ENCODE data around the gene MRPS7.
"Not testable (repeated sequence)": the region's sequence is repeated elsewhere in the genome, so short reads cannot be mapped to it uniquely, and the experiment has no call there.

The MRPS7 gene

DNA sequence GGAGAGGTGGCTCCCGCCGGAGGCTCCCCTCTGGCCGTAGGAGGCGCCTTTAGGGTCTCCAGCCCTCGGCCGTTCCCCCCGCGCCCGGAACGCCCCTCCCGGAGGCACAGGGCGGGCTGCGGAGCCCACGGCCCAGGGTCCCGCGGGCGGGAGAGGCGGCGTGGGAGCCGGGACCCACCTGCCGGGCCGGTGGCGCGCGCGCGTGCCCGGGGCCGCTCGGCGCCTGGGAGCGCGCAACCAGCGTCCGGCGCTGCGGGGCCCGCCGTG, 9.2 kb downstream of the MRPS7 start, which contains the start of gene MIF4GD:
TSS of gene MIF4GD (minus strand) at position 266 of the 267 bp plus-strand sequence. CDS start 1,036 bp downstream, outside the sequence.
- in situ Hi-C loops (cut with MboI; ENCODE audit: low sequenced_read_pairs, unreplicated experiment) = loop anchor here (5.0 kb wide), 1 partner anchor 141 kb away; no protein-coding TSS in a partner anchor
- DNase-seq (ENCODE audit: low spot score) = no peak
- TF ChIP-seq, protein P1, sequence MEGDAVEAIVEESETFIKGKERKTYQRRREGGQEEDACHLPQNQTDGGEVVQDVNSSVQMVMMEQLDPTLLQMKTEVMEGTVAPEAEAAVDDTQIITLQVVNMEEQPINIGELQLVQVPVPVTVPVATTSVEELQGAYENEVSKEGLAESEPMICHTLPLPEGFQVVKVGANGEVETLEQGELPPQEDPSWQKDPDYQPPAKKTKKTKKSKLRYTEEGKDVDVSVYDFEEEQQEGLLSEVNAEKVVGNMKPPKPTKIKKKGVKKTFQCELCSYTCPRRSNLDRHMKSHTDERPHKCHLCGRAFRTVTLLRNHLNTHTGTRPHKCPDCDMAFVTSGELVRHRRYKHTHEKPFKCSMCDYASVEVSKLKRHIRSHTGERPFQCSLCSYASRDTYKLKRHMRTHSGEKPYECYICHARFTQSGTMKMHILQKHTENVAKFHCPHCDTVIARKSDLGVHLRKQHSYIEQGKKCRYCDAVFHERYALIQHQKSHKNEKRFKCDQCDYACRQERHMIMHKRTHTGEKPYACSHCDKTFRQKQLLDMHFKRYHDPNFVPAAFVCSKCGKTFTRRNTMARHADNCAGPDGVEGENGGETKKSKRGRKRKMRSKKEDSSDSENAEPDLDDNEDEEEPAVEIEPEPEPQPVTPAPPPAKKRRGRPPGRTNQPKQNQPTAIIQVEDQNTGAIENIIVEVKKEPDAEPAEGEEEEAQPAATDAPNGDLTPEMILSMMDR (IDR thresholded peaks at IDR 0.05; ENCODE audit: borderline replicate concordance, control extremely low read depth, extremely low read depth, insufficient read depth, missing control alignments) = no peak

DNA sequence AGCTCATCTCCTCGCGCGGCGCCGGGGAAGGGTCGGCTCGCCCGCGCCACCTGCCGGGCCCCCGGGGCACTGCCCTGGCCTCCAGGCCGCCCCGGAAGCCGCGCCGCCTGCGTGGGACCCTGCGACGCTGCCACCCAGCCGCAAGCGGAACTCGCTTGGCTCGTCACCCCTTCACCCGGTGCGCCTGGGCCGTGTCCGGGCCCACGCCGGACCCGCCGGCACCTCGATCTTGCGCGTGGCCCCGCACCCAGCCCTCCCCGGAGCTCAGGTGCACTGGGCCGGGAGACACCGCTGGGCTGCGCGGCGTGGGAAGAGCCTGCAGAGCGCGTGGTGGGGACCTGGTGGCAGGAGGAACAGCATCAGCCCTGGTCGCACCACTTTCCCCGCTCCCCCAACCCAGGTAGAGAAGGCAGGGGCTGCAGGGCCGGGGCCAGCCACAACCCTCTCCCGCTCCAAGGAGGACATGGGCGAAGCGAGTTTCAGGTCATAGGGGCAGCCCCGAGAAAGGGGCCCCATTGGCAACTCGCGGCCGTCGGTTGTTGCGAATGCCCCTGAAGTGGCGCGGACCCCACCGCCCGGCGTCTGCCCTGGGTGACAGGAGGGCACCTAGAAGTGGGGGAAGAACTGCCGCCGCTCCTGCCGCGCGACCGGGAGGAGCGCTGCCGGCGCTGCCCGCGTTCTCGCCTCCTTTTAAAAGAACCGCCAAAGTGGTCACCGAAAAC, 9.7 kb downstream of the MRPS7 start:
- DNase-seq (ENCODE audit: low spot score) = peak; percentile 97
- TF ChIP-seq, protein P1 (IDR thresholded peaks at IDR 0.05; ENCODE audit: borderline replicate concordance, control extremely low read depth, extremely low read depth, insufficient read depth, missing control alignments) = peak; percentile 98
- in situ Hi-C loops (cut with MboI; ENCODE audit: low sequenced_read_pairs, unreplicated experiment) = loop anchor here (5.0 kb wide), 1 partner anchor 141 kb away; no protein-coding TSS in a partner anchor

DNA sequence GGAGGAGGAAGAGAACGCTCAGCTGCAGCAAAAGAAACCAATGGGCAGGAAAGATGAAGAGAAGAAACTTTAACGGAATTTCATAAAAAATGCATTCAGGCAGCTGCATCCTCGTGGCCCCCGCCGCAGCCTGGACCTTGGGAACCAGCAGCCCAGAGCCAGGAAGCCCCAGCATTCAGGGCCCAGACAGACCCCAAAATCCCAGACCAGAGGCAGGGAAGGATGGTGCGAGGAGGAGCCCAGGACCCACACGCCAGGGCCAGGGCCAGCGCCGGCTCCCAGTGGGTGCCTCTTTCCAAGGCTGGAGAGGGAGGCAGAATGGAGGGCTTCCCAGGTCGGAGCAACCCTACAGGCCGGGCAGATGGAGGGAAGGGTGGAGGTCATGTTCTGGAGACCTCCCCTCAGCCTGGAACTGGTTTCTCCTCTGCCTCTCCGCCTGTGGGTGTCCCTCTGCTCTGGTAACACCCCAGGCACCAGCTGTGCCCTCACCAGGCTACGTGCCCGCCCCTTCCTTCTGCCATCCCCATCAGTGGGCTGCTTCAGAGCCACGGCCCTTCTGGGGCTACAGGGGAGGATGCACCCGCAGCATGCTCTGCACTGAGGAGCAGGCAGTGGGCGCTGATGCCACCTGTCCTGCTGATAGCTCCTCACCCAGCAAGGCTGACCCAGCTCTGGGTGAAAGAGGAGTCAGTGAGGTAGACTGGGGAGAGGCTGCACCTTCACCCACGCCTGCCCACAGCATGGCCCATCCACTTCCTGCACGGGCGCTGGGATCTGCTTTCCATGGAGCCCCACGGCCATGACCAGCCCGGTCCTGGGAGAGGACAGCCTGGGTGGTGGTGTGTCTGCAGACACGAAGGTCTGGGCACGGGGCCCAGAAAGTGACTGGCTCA, 10.5 kb downstream of the MRPS7 start:
- TF ChIP-seq, protein P1 (IDR thresholded peaks at IDR 0.05; ENCODE audit: borderline replicate concordance, control extremely low read depth, extremely low read depth, insufficient read depth, missing control alignments) = no peak
- in situ Hi-C loops (cut with MboI; ENCODE audit: low sequenced_read_pairs, unreplicated experiment) = loop anchor here (5.0 kb wide), 1 partner anchor 140 kb away; no protein-coding TSS in a partner anchor
- no peak for DNase-seq (ENCODE audit: low spot score)

DNA sequence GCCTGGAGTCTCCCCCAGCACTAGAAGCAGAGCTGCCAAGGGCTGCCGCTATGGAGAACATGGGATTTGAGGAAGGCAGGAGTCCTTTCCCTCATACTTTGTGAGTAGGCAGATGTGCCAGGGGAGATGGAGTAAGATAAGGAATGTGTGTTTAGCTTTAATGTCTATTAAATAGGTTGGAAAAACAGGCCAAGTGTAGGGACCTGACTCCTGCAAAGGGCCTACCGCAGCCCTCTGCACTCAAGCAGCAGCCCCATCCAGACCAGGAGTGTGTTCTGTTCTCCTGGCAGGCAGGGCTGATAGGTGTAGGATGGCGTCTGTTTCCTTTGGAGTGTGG, 11.1 kb downstream of the MRPS7 start:
- in situ Hi-C loops (cut with MboI; ENCODE audit: low sequenced_read_pairs, unreplicated experiment) = loop anchor here (5.0 kb wide), 1 partner anchor 139 kb away; no protein-coding TSS in a partner anchor
- TF ChIP-seq, protein P1 (IDR thresholded peaks at IDR 0.05; ENCODE audit: borderline replicate concordance, control extremely low read depth, extremely low read depth, insufficient read depth, missing control alignments) = no peak
- no peak for DNase-seq (ENCODE audit: low spot score)

DNA sequence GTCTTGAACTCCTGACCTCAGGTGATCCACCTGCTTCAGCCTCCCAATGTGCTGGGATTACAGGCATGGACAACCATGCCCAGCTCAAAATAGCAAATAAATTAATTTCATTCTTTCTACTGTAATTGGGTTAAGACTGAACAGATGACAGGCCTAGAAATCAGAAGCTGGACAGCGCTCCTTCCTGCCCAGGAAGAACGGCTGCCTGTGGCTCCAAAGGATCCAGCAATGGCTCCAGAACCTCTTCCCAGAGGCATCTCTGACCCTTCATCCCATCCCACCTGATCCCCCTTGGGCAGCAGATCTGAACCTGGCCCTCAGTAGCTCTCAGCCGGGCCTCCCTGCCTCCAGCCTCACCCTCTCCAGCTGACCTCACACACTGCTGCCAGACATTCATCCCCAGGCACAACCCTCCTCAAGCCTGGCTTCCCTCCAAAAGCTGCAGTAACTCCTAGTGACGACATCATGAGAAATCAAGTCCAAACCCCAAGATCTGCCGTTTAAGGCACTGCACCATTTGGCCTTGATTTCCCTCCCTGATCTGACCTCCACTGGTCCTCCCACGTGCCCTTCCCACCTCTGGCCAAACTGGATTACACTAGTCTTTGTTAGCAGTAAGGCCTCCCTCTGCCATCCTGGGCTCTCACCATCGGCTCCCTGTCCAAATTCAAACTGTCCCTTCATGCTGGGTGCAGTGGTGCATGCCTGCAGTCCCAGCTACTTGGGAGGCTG, 12.5 kb downstream of the MRPS7 start:
- in situ Hi-C loops (cut with MboI; ENCODE audit: low sequenced_read_pairs, unreplicated experiment) = loop anchor here (5.0 kb wide), 1 partner anchor 138 kb away; no protein-coding TSS in a partner anchor
- TF ChIP-seq, protein P1 (IDR thresholded peaks at IDR 0.05; ENCODE audit: borderline replicate concordance, control extremely low read depth, extremely low read depth, insufficient read depth, missing control alignments) = no peak
- no peak for DNase-seq (ENCODE audit: low spot score)

DNA sequence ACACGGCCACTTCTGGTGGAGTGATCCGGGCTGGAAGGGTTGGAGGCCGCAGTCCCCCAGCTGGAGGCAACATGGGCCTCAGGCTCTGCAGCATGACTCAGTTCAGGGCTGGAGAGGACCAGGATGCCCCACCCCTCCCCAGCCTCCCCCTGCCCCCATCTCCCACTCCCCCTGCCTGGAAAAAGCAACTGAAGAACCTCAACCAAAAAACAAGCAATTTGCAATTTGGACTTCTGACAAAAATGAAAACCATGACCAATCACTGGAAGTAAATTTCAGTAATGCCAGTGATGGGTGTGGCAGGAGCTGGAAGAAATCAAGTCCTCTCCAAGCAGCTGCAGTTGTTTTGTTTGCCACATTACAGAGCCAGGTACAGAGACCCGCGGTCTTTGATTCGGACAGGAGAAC, 16.0 kb downstream of the MRPS7 start:
- in situ Hi-C loops (cut with MboI; ENCODE audit: low sequenced_read_pairs, unreplicated experiment) = no loop called here
- TF ChIP-seq, protein P1 (IDR thresholded peaks at IDR 0.05; ENCODE audit: borderline replicate concordance, control extremely low read depth, extremely low read depth, insufficient read depth, missing control alignments) = no peak
- DNase-seq (ENCODE audit: low spot score) = no peak

DNA sequence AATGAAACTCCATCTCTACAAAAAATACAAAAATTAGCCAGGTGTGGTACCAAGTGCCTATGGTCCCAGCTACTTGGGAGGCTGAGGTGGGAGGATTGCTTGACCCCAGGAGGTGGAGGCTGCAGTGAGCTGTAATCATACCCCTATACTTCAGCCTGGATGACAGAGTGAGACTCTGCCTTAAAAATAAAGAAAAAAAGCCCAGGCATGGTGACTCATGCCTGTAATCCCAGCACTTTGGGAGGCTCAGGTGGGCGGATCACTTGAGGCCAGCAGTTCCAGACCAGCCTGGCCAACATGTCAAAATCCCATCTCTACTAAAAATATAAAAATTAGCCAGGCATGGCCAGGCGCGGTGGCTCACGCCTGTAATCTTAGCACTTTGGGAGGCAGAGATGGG, 18.5 kb downstream of the MRPS7 start:
- in situ Hi-C loops (cut with MboI; ENCODE audit: low sequenced_read_pairs, unreplicated experiment) = not testable (repeated sequence)

More for the DNA sequence above, 18.5 kb downstream of the MRPS7 start:
- DNase-seq (ENCODE audit: low spot score) = not testable (repeated sequence)
